Fibroblast of lung (primary cell): Measurements from ENCODE around the gene ZFPM1.

Experiments used
- CTCF ChIP-seq, 2 donors: IDR thresholded peaks in 1 of 2; conservative IDR thresholded peaks in 1 of 2; 1 replicate in 1 of 2; 2 replicates in 1 of 2; pipeline ENCODE4 v1.5.1; 2011 to 2012; ENCODE audit warnings: low read length in 2 of 2, control low read depth in 1 of 2, inconsistent platforms in 1 of 2, low read depth in 1 of 2, mild to moderate bottlenecking in 1 of 2
- EZH2 ChIP-seq: IDR thresholded peaks from 2 replicates; pipeline ENCODE4 v1.5.1; 2012; ENCODE audit warnings: low read length, control low read depth, mild to moderate bottlenecking; ENCODE audit errors: missing control alignments

GRCh38 chr16:88526008-88526905 lies 73.2 kb downstream of the ZFPM1 start:
- TF ChIP-seq CTCF (conservative IDR thresholded peaks at IDR 0.05 in 1 of 2, IDR thresholded peaks at IDR 0.05 in 1 of 2; ENCODE audit: low read depth in 1 of 2, low read length in 2 of 2) (no peak), EZH2 (no peak)
